Stimulated activated CD4-positive, alpha-beta T cell treated with anti-CD3 and anti-CD28 coated beads, Interleukin-4, amount 100 ng/mL, for 24 hours (primary cell): ENCODE results near the gene SUPT7L.
A peak's percentile ranks its signal among the peaks of the same experiment; 100 is the strongest.
"Not testable (repeated sequence)": the region's sequence is repeated elsewhere in the genome, so short reads cannot be mapped to it uniquely, and the experiment has no call there.

Source experiments
- DNase-seq: peaks from one replicate; pipeline ENCODE4 v3.0.0-alpha.2; 2020

Gene SUPT7L

GRCh38 chr2:27683390-27684071 lies 20.1 kb upstream of the SUPT7L start:
- peak; percentile 95 for DNase-seq

- not testable (repeated sequence) for DNase-seq
Measured at GRCh38 chr2:27682334-27682771, 18.9 kb upstream of the SUPT7L start.

- no peak for DNase-seq
Measured at GRCh38 chr2:27681841-27682240, 18.4 kb upstream of the SUPT7L start.

DNA sequence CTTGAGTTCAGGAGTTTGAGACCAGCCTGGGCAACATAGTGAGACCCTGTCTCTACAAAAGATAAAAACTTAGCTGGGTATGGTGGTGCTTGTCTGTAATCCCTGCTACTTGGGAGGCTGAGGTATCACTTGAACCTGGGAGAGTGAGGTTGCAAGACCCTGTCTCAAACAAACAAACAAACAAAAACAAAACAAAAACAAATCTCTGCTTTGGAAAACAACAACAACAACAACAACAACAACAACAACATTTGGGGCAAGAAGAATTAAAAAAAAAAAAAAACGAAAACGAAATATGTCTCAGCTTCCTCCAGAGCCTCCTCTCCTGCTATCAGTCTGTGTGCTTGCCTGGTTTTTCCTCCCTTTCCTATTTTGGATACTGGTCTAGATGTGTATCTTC lies 17.2 kb upstream of the SUPT7L start:
- DNase-seq: no peak

- no peak for DNase-seq
Measured at GRCh38 chr2:27672723-27673486, 9.5 kb upstream of the SUPT7L start.

DNA sequence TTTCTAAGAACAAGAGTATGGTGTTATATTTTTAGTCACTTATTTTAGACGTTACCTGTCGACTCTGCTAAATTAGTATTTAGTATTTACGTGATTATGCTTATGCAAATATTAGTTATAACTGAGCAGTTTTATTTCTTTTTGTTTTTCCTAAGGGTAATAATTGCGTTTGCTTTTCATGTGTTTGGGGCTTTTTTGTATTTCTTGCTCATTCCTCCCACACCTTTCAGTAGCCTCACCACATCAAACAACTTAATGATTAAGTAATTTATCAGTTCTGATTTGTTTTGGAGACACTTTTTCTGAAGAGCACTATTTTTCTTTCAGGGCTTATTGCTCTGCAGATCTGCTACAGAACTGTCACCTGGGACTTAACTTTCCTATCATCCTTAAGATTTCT lies 7.8 kb upstream of the SUPT7L start:
- DNase-seq: no peak

GRCh38 chr2:27667446-27667845 lies 4.0 kb upstream of the SUPT7L start:
- DNase-seq: no peak

GRCh38 chr2:27664622-27665363 lies 1.4 kb upstream of the SUPT7L start:
- DNase-seq: no peak

GRCh38 chr2:27664154-27664574 lies 750 bp upstream of the SUPT7L start:
- no peak for DNase-seq

DNA sequence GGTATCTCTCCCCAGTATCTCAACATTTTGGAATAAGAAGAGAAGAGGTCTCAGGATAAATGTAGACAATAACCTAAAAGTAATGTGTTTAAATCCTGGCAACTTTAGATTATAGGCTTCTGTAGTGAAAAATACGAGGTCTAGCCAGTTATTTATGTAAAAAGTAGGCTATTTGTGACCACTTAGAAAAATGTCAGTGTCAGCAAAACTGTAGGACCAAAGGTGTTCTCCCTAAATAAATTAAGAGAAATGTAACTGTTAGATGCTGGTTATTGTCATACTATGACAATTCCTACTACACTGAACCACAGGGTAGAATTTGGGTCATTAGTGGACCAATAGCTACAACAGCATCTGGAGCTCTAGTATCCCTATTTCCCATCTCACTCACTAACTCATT lies 2.0 kb downstream of the SUPT7L start:
- DNase-seq: no peak

DNA sequence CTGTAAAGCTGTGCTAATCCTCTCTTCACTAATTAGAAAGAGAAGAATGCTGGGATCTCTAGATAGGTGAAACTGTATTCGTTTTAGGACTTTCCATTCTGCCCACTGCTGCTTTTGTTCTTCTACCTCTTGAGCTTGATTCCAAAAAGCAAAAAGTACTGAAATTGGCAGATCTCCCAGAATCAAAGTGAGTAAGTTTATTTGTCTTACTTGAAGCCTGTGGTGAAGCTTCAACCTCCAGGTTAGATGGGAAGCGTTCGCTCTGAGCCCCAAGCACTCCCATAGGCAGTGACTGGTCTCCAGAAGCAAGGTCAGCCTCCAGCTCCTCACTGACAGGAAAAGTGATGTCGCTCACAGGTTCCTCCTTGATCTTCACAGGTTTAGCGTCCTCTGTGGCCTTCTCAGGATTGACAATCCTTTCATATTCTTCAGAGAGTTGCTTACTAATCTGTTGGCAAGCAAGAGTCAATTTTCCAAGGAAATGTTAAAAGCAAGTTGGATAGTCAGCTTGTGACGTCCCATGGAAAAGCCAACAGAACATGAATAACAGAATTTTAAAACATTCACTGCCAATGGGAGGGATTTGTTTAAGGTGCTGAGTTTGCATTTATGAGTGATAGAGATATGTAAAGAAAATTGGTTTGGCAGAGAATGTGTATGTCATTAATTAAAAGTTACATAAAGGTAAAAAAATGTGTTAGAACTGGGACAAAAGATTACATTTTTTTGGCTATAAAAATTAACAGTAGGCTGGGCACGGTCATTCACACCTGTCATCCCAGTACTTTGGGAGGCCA lies 8.1 kb downstream of the SUPT7L start:
- no peak for DNase-seq

- no peak for DNase-seq
Measured at GRCh38 chr2:27653397-27653796, 10.0 kb downstream of the SUPT7L start.

DNA sequence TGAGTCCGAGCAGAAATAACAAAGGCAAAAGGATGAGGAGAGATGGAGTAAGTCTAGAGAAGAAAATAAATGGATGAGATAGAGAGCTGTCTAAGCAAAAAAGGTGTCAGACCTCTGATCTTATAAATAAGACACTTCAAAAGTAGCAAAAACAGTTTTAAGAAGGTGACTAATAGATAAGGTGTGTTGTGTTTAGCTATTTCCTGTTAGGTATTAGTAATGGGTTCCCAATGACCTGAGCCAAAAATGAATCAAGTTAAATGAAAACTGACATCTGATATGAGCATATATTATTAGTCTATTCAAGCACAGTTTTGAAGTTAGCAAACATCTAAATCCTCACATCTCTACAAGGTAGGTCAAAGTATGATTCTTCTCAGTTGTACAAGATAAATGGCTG lies 10.6 kb downstream of the SUPT7L start:
- no peak for DNase-seq

DNA sequence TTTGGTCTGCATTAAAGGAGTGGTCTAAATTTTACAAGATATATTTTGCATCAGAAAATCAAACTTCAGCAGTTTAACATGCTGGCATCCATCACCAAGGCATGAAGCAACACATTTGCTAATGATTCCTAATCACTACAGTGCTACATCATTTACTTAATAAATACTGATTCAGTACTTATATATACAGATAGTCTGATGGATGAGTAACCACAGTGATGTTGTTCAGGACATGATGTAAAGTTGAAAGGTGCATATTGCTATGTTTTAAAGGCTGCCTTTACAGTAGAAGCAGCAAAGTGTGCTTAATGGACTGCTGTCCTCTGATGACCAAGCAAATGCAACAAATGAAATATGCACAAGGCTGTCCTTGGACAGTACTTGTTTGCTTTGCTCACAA lies 11.1 kb downstream of the SUPT7L start:
- DNase-seq: no peak

DNA sequence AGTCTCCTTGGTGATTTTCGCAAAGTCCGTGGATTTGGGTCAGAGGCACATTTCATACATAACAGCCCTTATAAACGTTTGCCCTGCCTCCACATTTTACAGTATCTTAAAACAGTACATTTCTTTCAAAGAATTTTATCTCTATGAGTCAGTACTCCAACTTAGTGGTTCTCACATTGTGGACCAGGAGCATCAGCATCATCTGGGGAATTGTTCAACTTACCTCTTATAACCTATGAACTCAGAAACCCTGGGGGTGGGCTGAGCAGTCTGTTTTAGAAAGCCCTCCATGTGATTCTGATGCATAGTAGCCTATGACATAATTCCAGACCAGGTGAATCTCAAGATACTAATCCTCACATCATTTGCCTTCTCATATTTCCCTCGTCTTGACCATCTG lies 12.4 kb downstream of the SUPT7L start:
- no peak for DNase-seq

DNA sequence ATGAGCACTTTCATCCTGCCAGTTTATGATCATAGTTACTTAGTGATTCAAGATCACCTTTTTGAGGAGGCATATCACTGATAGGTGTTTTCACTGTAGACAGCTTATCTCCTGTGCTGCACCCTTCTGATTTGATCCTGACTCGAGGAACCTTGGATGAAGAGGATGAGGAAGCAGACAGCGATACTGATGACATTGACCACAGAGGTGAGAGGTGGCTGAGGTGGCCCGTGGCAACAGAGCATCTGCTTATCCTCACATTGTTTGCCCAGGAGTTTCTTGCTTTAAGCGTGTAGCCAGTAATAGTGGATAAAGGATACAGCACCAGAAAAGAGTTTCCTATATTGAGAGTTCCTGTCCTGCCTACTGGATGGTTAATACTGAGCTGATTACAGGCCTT lies 15.7 kb downstream of the SUPT7L start:
- DNase-seq: no peak

DNA sequence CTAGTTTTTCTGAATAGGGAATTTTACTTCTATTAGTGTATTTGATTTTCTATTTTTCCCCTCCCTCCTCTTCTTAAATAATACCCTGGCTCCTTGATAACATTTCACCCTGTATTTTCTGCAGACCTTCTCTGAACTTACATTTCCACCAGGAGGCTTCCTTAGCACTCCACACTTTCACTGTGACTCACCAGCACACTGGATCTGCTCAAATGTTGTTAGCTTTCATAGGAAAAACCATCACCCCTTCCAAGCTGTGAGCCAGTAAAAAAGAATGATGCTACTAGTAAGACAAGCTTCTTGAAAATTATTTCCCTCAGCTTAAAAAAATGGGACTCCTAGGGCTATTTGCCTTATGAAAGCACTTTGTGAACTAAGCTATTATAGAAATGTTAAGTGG lies 16.1 kb downstream of the SUPT7L start:
- no peak for DNase-seq

GRCh38 chr2:27645197-27645596 lies 18.2 kb downstream of the SUPT7L start:
- no peak for DNase-seq

GRCh38 chr2:27640722-27641245 lies 22.6 kb downstream of the SUPT7L start:
- DNase-seq: no peak

- DNase-seq: peak; percentile 31
Measured at GRCh38 chr2:27638709-27639108, 24.7 kb downstream of the SUPT7L start.

GRCh38 chr2:27638037-27638637 lies 25.3 kb downstream of the SUPT7L start:
- DNase-seq: peak; percentile 35

DNA sequence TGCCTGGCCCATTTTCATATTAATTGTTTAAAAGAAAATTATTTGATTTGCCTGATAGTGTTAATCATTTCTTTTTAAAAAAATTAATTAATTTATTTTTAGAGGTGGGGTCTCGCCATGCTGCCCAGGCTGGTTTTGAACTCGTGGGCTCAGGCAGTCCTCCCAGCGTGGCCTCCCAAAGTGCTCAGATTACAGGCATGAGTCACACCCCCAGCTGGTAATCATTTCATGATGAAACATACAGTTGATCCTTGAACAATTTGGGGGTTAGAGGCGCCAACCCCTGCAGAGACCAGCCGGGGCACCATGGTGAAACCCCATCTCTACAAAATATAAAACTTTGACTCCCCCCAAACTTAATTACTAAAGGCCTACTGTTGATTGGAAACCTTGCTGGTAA lies 26.6 kb downstream of the SUPT7L start:
- no peak for DNase-seq
